Keratinocyte (primary cell): ENCODE results near the gene OLFM3. TPM values are rescaled to one million over a fixed set of nuclear protein-coding genes. Genes with fewer than 3 reads are reported as not detected.

Experiments used
- DNase-seq: peaks from one replicate; pipeline ENCODE4 v3.0.0-alpha.2; 2011; ENCODE audit warnings: low read depth, missing footprints, low spot score
- FAIRE-seq: peaks from 2 replicates; lab custom pipeline; 2011; peaks lifted over from hg19 to GRCh38; lab: Jason Lieb, UNC
- H2AFZ ChIP-seq: 2 replicates; pipeline ENCODE4 v1.6.0; 2012; ENCODE audit warnings: low read length, control low read depth, inconsistent platforms; ENCODE audit not compliant: control insufficient read depth
- H3K27ac ChIP-seq: 2 replicates; pipeline ENCODE4 v1.5.1; 2011; ENCODE audit warnings: low read length; ENCODE audit not compliant: control insufficient read depth, insufficient read depth
- H3K27me3 ChIP-seq: 3 replicates; pipeline ENCODE4 v1.6.0; 2011; ENCODE audit warnings: low read length; ENCODE audit not compliant: control insufficient read depth, insufficient read depth; ENCODE audit errors: extremely low read depth
- H3K36me3 ChIP-seq, 2 experiments: 2 replicates in 1 of 2; 3 replicates in 1 of 2; pipeline ENCODE4 v1.5.1; 2011; ENCODE audit warnings: low read length in 2 of 2, mild to moderate bottlenecking in 1 of 2; ENCODE audit not compliant: control insufficient read depth in 2 of 2, insufficient read depth in 2 of 2; ENCODE audit errors: extremely low read depth in 1 of 2
- H3K4me1 ChIP-seq: 3 replicates; pipeline ENCODE4 v1.5.1; 2011; ENCODE audit warnings: low read length; ENCODE audit not compliant: control insufficient read depth, insufficient read depth; ENCODE audit errors: extremely low read depth
- H3K4me2 ChIP-seq: 3 replicates; pipeline ENCODE4 v1.6.0; 2011; ENCODE audit warnings: low read depth, low read length; ENCODE audit not compliant: control insufficient read depth, insufficient read depth; ENCODE audit errors: extremely low read depth
- H3K4me3 ChIP-seq, 3 experiments: fragments of 200-600 bp in 1 of 3; sonication (generic) in 1 of 3; 2 replicates in 2 of 3; 3 replicates in 1 of 3; pipeline ENCODE4 v1.5.1; 2011 to 2016; ENCODE audit warnings: low read length in 3 of 3, mild to moderate bottlenecking in 3 of 3, control low read depth in 2 of 3, inconsistent platforms in 1 of 3, low read depth in 1 of 3, mixed read lengths in 1 of 3, mixed run types in 1 of 3, moderate library complexity in 1 of 3; ENCODE audit not compliant: control insufficient read depth in 2 of 3, insufficient read depth in 2 of 3; ENCODE audit errors: extremely low read depth in 1 of 3
- H3K79me2 ChIP-seq: 2 replicates; pipeline ENCODE4 v1.6.0; 2012; ENCODE audit warnings: low read length; ENCODE audit not compliant: control insufficient read depth, insufficient read depth
- H3K9ac ChIP-seq: 3 replicates; pipeline ENCODE4 v1.6.0; 2011; ENCODE audit warnings: low read length; ENCODE audit not compliant: control insufficient read depth, insufficient read depth; ENCODE audit errors: extremely low read depth
- H3K9me1 ChIP-seq: 3 replicates; pipeline ENCODE4 v1.6.0; 2011; ENCODE audit warnings: low read length; ENCODE audit not compliant: control insufficient read depth, insufficient read depth; ENCODE audit errors: extremely low read depth
- H3K9me3 ChIP-seq: 2 replicates; pipeline ENCODE4 v1.5.1; 2012; ENCODE audit warnings: low read depth, low read length; ENCODE audit not compliant: control insufficient read depth
- H4K20me1 ChIP-seq: 3 replicates; pipeline ENCODE4 v1.6.0; 2011; ENCODE audit warnings: low read length; ENCODE audit not compliant: control insufficient read depth, insufficient read depth; ENCODE audit errors: extremely low read depth
- EZH2 ChIP-seq: IDR thresholded peaks from one replicate; pipeline ENCODE4 v1.6.1; 2012; ENCODE audit warnings: inconsistent platforms, mild to moderate bottlenecking, low read length, moderate library complexity
- dilution Hi-C: fragments of 300-500 bp; cut with MboI; formaldehyde crosslinking; loops from one replicate; pipeline ENCODE4 v1.7.0; 2020; ENCODE audit warnings: low sequenced_read_pairs; ENCODE audit not compliant: extremely low pct_ligation_motif_present
- polyA plus RNA-seq, 5 experiments: library from polyadenylated mRNA; depleted of rRNA in 3 of 5; stranded (reverse) in 3 of 5; stranded (forward) in 1 of 5; unstranded in 1 of 5; fragments of >200 nt; gene quantifications; 1 replicate in 1 of 5; 2 replicates in 3 of 5; 3 replicates in 1 of 5; pipeline versions ENCODE4 v1.2.1 to v1.2.3, GENCODE V29; 2011 to 2012; ENCODE audit warnings: missing spikeins in 2 of 5, low read depth in 1 of 5, low replicate concordance in 1 of 5
- TF ChIP-seq, protein P1 (sequence below), 3 experiments: IDR thresholded peaks in 1 of 3; conservative IDR thresholded peaks in 1 of 3; optimal IDR thresholded peaks in 1 of 3; 2 replicates in 2 of 3; 3 replicates in 1 of 3; pipeline versions ENCODE3 to v1.5.1; 2011; ENCODE audit warnings: low read length in 3 of 3, mild to moderate bottlenecking in 3 of 3, moderate library complexity in 2 of 3, control low read depth in 1 of 3, inconsistent platforms in 1 of 3; ENCODE audit not compliant: insufficient read depth in 2 of 3; ENCODE audit errors: extremely low read depth in 1 of 3

The OLFM3 gene
- polyA plus RNA-seq, 1 donor (not counting 4 experiments of a cell fraction or from before 2014, with no cell fraction given), result not detected

DNA sequence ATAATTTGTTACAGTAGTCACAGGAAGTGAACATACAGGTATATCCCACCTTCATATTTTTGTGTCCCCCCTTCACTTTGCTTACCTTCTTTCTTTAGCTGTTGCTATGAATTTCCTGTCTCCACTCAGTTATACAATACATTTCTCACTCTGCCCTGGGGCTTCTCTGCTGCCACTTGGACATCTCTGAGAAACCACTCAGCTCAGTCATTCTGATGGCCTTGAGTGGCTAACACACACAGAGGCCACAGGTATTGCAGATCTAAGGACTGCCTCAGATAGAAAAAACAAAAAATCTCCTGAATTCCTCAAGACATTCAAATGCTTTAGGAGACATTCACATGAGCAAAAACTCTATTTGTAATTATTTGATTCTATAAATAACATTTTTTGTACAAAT lies 87.7 kb downstream of the OLFM3 start:
- H3K4me3 ChIP-seq, result no peak overlapping the region
- no peaks in the 10 kb centered on the region for H3K4me1 ChIP-seq
- no peaks in the 10 kb centered on the region for H3K36me3 ChIP-seq
- H2AFZ ChIP-seq, result no peak overlapping the region
- DNase-seq (no peak), FAIRE-seq (no peak)
- no peak overlapping the region for H3K27ac ChIP-seq
- dilution Hi-C loops, result no loop called here
- TF ChIP-seq EZH2, result no peak
- TF ChIP-seq, protein P1, sequence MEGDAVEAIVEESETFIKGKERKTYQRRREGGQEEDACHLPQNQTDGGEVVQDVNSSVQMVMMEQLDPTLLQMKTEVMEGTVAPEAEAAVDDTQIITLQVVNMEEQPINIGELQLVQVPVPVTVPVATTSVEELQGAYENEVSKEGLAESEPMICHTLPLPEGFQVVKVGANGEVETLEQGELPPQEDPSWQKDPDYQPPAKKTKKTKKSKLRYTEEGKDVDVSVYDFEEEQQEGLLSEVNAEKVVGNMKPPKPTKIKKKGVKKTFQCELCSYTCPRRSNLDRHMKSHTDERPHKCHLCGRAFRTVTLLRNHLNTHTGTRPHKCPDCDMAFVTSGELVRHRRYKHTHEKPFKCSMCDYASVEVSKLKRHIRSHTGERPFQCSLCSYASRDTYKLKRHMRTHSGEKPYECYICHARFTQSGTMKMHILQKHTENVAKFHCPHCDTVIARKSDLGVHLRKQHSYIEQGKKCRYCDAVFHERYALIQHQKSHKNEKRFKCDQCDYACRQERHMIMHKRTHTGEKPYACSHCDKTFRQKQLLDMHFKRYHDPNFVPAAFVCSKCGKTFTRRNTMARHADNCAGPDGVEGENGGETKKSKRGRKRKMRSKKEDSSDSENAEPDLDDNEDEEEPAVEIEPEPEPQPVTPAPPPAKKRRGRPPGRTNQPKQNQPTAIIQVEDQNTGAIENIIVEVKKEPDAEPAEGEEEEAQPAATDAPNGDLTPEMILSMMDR (optimal IDR thresholded peaks at IDR 0.05 in 1 of 3, IDR thresholded peaks at IDR 0.05 in 1 of 3, conservative IDR thresholded peaks at IDR 0.05 in 1 of 3; ENCODE audit: extremely low read depth in 1 of 3, insufficient read depth in 2 of 3, low read length in 3 of 3), result no peak
- no peak overlapping the region for H3K4me2 ChIP-seq
- no peak overlapping the region for H3K9ac ChIP-seq
- no peaks in the 10 kb centered on the region for H3K27me3 ChIP-seq
- H3K9me3 ChIP-seq, result no peaks in the 10 kb centered on the region
- H3K79me2 ChIP-seq, result no peaks in the 10 kb centered on the region
- no peaks in the 10 kb centered on the region for H3K9me1 ChIP-seq
- H4K20me1 ChIP-seq, result no peaks in the 10 kb centered on the region

DNA sequence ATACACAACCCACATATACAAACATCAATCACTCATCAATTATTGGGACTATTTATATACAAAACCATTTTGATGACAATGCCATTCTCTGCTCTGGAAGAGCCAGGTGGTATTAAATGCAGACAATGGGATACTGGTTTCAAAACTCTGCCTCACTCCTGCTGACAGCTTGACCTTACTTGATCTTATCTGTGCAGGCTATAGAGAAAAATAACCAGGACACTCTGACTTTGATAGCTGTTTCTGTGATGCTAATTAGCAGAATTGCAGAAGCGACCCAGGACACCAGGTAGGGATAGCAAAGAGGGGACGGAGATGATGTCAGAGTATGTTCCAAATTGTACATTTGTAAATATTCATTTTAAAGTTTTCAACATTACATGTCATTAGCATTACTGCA lies 89.5 kb downstream of the OLFM3 start:
- dilution Hi-C loops, result no loop called here

More for the DNA sequence above, 89.5 kb downstream of the OLFM3 start:
- Histone ChIP-seq H3K9ac (no peak overlapping the region), H3K27ac (no peak overlapping the region), H3K9me3 (no peaks in the 10 kb centered on the region), H3K36me3 (no peaks in the 10 kb centered on the region), H3K9me1 (no peaks in the 10 kb centered on the region), H3K4me1 (no peaks in the 10 kb centered on the region), H4K20me1 (no peaks in the 10 kb centered on the region), H3K79me2 (no peaks in the 10 kb centered on the region), H3K4me2 (no peak overlapping the region), H3K4me3 (no peak overlapping the region), H3K27me3 (no peaks in the 10 kb centered on the region), H2AFZ (no peak overlapping the region)
- DNase-seq (no peak), FAIRE-seq (no peak)
- TF ChIP-seq, protein P1 (optimal IDR thresholded peaks at IDR 0.05 in 1 of 3, IDR thresholded peaks at IDR 0.05 in 1 of 3, conservative IDR thresholded peaks at IDR 0.05 in 1 of 3; ENCODE audit: extremely low read depth in 1 of 3, insufficient read depth in 2 of 3, low read length in 3 of 3), result no peak
- TF ChIP-seq EZH2, result no peak
